KOPT-K1 (cell line): ENCODE results near the gene CACFD1.
"Not testable (repeated sequence)": the region's sequence is repeated elsewhere in the genome, so short reads cannot be mapped to it uniquely, and the experiment has no call there.

Experiments
- H3K27ac ChIP-seq: fragments of 200-600 bp; sonication (generic); 2 replicates; pipeline ENCODE4 v1.5.1; 2016; ENCODE audit warnings: antibody characterized with exemption, mild to moderate bottlenecking, low read depth, low read length; ENCODE audit not compliant: poor library complexity, severe bottlenecking
- H3K36me3 ChIP-seq: fragments of 200-600 bp; sonication (generic); 2 replicates; pipeline ENCODE4 v1.5.1; 2017; ENCODE audit warnings: antibody characterized with exemption, mild to moderate bottlenecking, low read length, moderate library complexity; ENCODE audit not compliant: insufficient read depth
- H3K9me3 ChIP-seq: fragments of 200-600 bp; sonication (generic); 2 replicates; pipeline ENCODE4 v1.5.1; 2017; ENCODE audit warnings: antibody characterized with exemption, low read length, mild to moderate bottlenecking; ENCODE audit not compliant: insufficient read depth, poor library complexity, severe bottlenecking

Gene CACFD1

DNA sequence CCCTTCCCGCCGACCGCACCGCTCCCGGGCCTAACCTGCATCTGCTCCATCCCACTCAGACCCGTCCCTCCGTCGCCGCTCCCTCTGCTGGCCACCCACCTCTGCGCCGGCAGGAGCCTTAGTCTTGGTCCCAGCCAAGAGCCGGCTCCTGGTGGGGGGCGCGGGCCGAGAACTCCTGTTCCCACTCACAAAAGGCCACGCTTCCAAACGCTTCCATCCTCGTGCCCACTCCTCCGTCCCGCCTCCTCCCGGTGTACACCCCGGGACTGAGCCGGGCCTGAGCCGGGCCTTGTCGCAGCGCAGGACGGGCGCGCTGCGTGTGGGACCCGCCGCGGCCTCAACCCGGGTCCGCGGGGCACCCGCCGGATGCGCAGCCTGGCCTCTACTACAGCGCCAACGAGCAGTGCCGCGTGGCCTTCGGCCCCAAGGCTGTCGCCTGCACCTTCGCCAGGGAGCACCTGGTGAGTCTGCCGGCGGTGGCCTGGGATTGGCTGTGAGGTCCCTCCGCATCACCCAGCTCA, 30.1 kb upstream of the CACFD1 start:
- no peaks in the 10 kb centered on the region for H3K9me3 ChIP-seq
- H3K36me3 ChIP-seq = no peaks in the 10 kb centered on the region
- no peak overlapping the region for H3K27ac ChIP-seq

DNA sequence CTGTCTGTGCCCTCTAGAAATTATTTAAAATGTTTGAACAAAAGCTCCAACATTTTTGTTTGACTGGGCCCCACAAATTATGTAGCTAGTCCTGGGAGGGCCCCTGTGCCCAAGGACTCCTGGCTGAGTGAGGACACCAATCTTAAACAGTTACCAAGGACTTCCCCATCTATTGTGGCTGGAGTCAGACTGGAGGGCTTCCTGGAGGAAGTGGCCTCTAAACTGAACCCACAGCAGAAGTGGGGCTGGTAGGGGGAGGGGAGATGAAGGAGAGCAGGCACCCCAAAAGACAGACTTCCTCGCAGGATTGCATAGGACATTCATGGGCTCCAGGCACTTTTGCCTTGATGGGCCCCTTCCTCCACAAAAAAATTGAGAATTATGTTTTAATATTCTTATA, 29.5 kb upstream of the CACFD1 start:
- no peaks in the 10 kb centered on the region for H3K36me3 ChIP-seq

DNA sequence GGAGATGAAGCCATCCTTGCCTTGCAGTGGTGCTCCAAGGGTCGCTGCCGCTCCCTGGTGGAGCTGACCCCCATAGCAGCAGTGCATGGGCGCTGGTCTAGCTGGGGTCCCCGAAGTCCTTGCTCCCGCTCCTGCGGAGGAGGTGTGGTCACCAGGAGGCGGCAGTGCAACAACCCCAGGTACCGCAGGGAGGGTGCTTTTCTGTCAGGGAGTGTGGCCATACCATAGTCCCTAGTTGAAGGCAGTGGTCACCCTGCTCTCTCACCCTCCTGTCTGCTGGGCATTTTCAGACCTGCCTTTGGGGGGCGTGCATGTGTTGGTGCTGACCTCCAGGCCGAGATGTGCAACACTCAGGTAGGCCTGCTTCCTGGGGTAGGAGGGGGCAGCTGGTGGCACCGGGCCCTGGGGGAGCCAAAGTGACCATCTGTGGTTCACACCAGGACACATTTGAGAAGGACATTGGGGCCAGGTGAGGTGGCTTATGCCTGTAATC, 26.4 kb upstream of the CACFD1 start:
- H3K9me3 ChIP-seq = no peaks in the 10 kb centered on the region
- no peaks in the 10 kb centered on the region for H3K36me3 ChIP-seq

More for the DNA sequence above, 29.5 kb upstream of the CACFD1 start:
- Histone ChIP-seq H3K27ac (no peak overlapping the region), H3K9me3 (no peaks in the 10 kb centered on the region)

DNA sequence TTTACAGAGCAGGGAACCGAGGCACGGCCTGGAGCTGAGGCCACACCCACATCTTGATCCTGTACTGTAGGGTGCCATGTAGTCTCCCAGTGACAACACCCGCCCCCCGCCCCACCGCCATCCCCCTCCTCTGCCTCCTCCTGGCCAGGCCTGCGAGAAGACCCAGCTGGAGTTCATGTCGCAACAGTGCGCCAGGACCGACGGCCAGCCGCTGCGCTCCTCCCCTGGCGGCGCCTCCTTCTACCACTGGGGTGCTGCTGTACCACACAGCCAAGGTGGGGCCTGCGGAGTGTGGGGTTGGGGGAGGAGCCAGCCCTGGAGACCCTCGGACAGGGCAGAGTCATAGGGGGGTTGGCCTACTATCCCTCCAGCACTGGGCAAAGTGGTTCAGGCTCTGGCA, 23.1 kb upstream of the CACFD1 start:
- Histone ChIP-seq H3K9me3 (no peaks in the 10 kb centered on the region), H3K36me3 (no peaks in the 10 kb centered on the region), H3K27ac (no peak overlapping the region)

More for the DNA sequence above, 26.4 kb upstream of the CACFD1 start:
- H3K27ac ChIP-seq = no peak overlapping the region

DNA sequence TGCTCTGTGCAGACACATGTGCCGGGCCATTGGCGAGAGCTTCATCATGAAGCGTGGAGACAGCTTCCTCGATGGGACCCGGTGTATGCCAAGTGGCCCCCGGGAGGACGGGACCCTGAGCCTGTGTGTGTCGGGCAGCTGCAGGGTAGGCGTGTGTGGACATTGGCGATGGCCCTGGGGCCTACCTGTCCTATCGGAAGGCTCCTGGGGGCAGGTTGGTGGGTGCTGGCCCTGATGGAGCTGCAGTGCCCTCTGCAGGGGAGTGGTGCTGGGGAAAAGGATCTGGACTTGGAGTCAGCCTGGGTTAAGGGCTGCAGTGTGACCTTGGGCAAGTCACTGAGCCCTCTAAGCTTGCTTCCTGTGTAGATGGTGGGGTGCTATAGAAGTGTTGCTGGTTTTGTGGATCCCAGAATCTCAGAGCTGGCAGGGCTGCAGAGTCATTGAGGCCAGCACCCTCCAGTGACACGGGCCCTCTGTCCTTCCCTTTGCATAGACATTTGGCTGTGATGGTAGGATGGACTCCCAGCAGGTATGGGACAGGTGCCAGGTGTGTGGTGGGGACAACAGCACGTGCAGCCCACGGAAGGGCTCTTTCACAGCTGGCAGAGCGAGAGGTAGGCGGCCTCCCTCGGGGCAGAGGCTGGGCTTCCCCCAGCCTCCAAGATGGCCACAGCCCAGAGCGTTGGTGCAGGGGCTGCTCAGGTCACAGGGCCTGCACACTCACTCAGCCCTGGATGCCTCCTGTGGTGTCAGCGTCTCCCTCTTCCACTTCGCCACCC, 21.8 kb upstream of the CACFD1 start:
- Histone ChIP-seq H3K36me3 (no peaks in the 10 kb centered on the region), H3K9me3 (no peaks in the 10 kb centered on the region), H3K27ac (no peak overlapping the region)

DNA sequence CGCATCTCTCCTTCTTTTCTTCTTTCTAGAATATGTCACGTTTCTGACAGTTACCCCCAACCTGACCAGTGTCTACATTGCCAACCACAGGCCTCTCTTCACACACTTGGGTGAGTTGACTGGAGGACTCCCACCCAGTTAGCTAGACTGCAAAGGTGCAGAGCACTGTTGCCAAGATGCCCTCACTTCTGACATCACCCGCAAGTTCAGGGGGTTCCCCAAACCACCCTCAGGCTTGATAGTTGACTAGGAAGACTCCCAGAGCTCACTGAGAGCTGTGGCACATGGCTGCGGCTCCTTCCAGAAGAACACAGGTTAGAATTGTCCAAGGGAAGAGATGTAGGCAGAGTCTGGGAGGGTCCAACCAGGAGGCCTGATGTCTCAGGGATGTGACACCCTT, 20.4 kb upstream of the CACFD1 start:
- H3K9me3 ChIP-seq = no peaks in the 10 kb centered on the region
- no peak overlapping the region for H3K27ac ChIP-seq
- H3K36me3 ChIP-seq = no peaks in the 10 kb centered on the region

DNA sequence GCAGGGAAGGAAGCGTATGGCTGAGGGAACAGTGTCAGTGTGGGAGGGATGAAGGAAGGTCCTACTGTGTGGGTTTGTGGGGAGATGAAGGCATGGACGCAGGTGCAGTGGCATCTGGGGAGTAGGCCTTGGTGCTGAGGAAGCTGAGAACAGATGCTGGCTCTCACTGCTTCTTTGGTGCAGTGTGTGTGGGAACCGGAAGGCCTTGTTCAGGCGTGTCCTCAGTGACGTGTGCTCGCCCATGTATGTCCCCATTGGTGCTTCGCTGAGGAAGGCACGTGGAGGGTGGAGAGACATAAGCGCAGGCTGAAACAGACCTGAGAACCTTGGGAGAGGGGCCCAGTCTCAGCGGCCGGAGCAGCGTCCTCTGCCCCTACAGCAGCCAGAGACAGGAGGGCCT, 18.9 kb upstream of the CACFD1 start:
- Histone ChIP-seq H3K9me3 (no peaks in the 10 kb centered on the region), H3K27ac (no peak overlapping the region), H3K36me3 (no peaks in the 10 kb centered on the region)

DNA sequence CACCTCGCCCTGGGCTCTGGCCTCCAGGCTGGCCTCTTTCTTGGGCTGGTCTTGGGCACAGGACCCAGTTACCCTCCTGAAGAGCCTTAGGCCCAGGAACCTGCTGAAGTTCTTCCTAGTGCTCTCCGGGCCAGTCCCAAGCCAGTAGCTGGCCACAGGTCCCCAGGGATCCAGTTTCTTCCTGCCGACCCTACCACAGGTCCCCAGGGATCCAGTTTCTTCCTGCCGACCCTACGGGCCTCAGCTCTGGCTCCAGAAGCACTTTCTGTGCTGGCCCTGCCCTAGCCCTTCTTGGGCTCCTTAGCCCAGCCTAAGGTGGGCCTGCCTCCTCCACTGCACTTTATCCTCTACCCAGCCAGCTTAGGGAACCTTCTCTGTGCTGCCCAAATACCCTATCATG, 18.2 kb upstream of the CACFD1 start:
- H3K9me3 ChIP-seq = no peaks in the 10 kb centered on the region
- H3K27ac ChIP-seq = no peak overlapping the region
- no peaks in the 10 kb centered on the region for H3K36me3 ChIP-seq

DNA sequence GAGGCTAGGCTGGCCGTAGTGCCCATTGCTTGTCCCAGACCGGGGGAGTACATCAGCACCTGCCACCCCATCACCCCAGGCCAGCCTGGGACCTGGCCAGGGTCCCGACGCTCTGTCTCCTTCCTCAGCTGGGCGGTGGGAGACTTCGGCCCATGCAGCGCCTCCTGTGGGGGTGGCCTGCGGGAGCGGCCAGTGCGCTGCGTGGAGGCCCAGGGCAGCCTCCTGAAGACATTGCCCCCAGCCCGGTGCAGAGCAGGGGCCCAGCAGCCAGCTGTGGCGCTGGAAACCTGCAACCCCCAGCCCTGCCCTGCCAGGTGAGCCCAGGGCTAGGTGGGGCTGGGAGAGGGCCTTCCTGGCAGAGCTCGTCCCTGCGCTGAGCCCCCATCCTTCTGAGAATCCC, 16.5 kb upstream of the CACFD1 start:
- Histone ChIP-seq H3K36me3 (no peaks in the 10 kb centered on the region), H3K9me3 (no peaks in the 10 kb centered on the region), H3K27ac (no peak overlapping the region)

DNA sequence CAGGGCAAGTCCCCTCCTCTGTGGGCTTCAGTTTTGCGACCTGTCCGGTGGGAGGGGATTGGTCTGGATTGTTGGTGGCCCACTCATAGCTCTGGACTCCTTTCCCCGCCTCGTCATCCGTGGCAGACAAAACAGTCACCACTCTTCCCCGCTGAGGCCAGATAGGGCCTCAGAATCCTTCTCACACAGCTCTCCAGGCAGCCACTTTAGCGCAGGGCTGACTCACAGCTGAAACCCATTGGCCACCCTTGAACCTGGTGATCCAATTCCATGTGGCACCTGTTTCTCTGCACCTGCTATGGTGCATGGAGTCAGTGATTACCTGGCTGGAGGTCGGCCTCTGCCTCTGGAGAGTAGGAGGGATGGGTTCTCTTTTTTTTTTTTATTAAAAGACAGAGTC, 15.8 kb upstream of the CACFD1 start:
- H3K27ac ChIP-seq = no peak overlapping the region
- H3K9me3 ChIP-seq = no peaks in the 10 kb centered on the region
- H3K36me3 ChIP-seq = no peaks in the 10 kb centered on the region

DNA sequence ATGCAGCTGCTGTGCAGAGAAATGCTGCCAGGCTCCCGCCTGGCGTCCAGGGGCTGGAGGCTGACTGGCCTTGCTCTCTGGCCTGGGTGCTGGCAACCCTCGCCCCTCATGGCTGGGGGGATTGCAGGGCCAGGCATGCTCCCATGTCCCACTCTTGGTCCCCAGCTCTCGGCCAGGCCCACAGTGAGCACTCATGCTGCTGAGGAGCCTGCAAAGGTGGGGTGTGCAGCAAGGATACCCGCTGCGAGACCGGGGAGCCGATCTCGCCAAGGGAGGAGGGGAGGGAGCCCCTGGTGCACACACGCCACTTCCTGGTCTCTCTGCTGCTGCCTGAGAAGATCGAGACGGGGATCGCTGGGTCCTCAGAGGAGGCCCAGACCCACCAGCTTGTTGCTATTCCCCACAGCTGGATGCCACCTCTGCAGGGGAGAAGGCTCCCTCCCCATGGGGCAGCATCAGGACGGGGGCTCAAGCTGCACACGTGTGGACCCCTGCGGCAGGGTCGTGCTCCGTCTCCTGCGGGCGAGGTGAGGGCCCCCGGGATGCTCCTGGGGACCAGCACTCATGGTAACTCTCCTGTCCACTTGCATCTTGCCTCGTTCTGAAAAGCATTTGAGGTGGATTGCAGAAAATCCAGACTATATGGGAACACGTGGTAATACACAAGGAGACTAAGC, 14.3 kb upstream of the CACFD1 start:
- H3K27ac ChIP-seq = no peak overlapping the region
- no peaks in the 10 kb centered on the region for H3K9me3 ChIP-seq
- no peaks in the 10 kb centered on the region for H3K36me3 ChIP-seq

DNA sequence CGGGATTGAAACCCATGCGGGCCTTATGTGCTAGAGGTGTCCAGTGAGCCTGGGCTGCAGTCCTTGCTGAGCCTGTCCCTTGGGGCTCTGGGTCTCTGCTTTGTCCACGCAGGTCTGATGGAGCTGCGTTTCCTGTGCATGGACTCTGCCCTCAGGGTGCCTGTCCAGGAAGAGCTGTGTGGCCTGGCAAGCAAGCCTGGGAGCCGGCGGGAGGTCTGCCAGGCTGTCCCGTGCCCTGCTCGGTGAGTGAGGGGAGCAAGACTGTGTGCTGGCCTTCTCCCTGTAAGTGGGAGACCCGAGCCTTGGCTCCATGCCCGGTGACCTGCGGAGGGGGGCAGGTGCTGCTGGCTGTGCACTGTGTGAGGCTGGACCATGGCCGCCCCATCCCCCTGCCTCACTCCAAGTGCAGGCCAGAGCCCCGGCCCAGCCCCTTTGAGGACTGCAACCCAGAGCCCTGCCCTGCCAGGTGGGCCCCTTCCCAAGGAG, 11.2 kb upstream of the CACFD1 start:
- H3K9me3 ChIP-seq = no peaks in the 10 kb centered on the region
- H3K27ac ChIP-seq = no peak overlapping the region
- H3K36me3 ChIP-seq = no peaks in the 10 kb centered on the region

DNA sequence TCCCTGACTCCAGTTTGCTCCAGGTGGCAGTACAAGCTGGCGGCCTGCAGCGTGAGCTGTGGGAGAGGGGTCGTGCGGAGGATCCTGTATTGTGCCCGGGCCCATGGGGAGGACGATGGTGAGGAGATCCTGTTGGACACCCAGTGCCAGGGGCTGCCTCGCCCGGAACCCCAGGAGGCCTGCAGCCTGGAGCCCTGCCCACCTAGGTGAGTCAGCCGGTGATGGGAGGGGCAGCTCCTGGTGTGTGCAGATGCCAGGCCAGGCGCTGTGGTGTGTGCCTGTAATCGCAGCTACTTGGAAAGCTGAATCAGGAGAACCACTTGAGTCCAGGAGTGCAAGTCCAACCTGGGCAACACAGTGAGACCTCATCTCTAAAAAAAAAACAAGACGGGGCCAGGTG, 10.0 kb upstream of the CACFD1 start:
- no peaks in the 10 kb centered on the region for H3K36me3 ChIP-seq
- H3K27ac ChIP-seq = no peak overlapping the region
- no peaks in the 10 kb centered on the region for H3K9me3 ChIP-seq

DNA sequence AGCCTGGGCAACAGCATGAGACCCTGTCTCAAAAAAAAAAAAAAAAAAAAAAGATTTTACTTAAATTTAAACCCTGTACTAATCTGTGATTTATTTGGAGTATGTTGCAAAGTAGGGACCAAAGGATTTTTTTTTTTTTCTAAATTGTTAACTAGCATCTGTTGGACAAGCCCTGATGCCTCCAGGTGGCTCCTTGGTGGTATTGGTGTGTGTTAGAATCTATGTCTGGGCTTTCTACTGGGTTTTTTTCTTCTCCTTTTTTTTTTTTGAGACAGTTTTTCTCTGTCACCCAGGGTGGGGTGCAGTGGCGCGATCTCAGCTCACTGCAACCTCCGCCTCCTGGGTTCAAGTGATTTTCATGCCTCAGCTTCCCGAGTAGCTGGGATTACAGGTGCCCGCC, 7.9 kb upstream of the CACFD1 start:
- H3K27ac ChIP-seq, H3K9me3 ChIP-seq, H3K36me3 ChIP-seq: not testable (repeated sequence)

DNA sequence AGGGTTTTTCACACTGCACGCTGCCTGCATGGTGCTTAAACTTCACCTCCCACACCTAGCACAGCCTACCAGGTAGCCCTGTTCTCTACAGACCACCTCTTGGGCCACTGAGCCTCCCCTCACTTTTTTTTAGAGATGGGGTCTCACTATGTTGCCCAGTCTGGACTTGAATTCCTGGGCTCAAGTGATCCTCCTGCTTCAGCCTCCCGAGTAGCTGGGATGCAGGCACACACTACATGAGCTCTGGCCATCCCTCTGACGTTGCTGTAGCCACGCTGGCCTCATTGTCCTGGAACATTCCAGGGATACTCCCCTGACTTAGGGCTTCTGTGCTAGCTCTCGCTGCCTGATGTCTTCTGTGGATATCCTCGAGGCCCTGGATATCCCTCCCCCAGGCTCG, 7.2 kb upstream of the CACFD1 start:
- H3K9me3 ChIP-seq = no peaks in the 10 kb centered on the region
- H3K27ac ChIP-seq = no peak overlapping the region
- no peaks in the 10 kb centered on the region for H3K36me3 ChIP-seq
